H9 (cell line): ENCODE measurements around the gene CPNE2. TPM values are rescaled to one million over a fixed set of nuclear protein-coding genes. Genes with fewer than 3 reads are reported as not detected.

Experiments
- DNase-seq: peaks from one replicate; pipeline ENCODE4 v3.0.0-alpha.2; 2017
- H2AFZ ChIP-seq: one replicate; pipeline ENCODE4 v1.6.1; 2013; ENCODE audit warnings: mild to moderate bottlenecking, low read length, control low read depth, moderate library complexity
- H2AK5ac ChIP-seq: 2 replicates; pipeline ENCODE4 v1.6.1; 2013; ENCODE audit warnings: low read length, control low read depth, mixed read lengths; ENCODE audit not compliant: insufficient read length
- H2BK120ac ChIP-seq: one replicate; pipeline ENCODE4 v1.6.1; 2013; ENCODE audit warnings: low read depth, mild to moderate bottlenecking, low read length, control low read depth, inconsistent platforms; ENCODE audit not compliant: poor library complexity, severe bottlenecking
- H2BK12ac ChIP-seq: 2 replicates; pipeline ENCODE4 v1.6.1; 2013; ENCODE audit warnings: low read length, control low read depth, mixed read lengths, low read depth; ENCODE audit not compliant: insufficient read length
- H2BK15ac ChIP-seq: 2 replicates; pipeline ENCODE4 v1.6.1; 2013; ENCODE audit warnings: low read depth, low read length, control low read depth
- H2BK20ac ChIP-seq: one replicate; pipeline ENCODE4 v1.6.1; 2013; ENCODE audit warnings: low read depth, mild to moderate bottlenecking, low read length, control low read depth, inconsistent platforms; ENCODE audit not compliant: poor library complexity, severe bottlenecking
- H2BK5ac ChIP-seq: 2 replicates; pipeline ENCODE4 v1.6.1; 2013; ENCODE audit warnings: low read length, control low read depth, mixed read lengths; ENCODE audit not compliant: insufficient read length
- H3K14ac ChIP-seq: 2 replicates; pipeline ENCODE4 v1.6.1; 2013; ENCODE audit warnings: low read length, control low read depth; ENCODE audit not compliant: insufficient read depth
- H3K18ac ChIP-seq: 2 replicates; pipeline ENCODE4 v1.6.1; 2013; ENCODE audit warnings: low read depth, mild to moderate bottlenecking, mixed read lengths, low read length, control low read depth; ENCODE audit not compliant: insufficient read length
- H3K23ac ChIP-seq: 2 replicates; pipeline ENCODE4 v1.6.1; 2013; ENCODE audit warnings: low read length, control low read depth, mixed read lengths, low read depth; ENCODE audit not compliant: insufficient read length
- H3K23me2 ChIP-seq: 2 replicates; pipeline ENCODE4 v1.6.1; 2013; ENCODE audit warnings: low read depth, mild to moderate bottlenecking, mixed read lengths, low read length, control low read depth; ENCODE audit not compliant: insufficient read length, poor library complexity, severe bottlenecking
- H3K27ac ChIP-seq: 2 replicates; pipeline ENCODE4 v1.5.1; 2013; ENCODE audit warnings: low read length, control low read depth, mixed read lengths, low read depth; ENCODE audit not compliant: insufficient read length
- H3K27me3 ChIP-seq: 2 replicates; pipeline ENCODE4 v1.6.1; 2013; ENCODE audit warnings: low read length, control low read depth, inconsistent platforms; ENCODE audit not compliant: insufficient read depth
- H3K4ac ChIP-seq: 2 replicates; pipeline ENCODE4 v1.6.1; 2013; ENCODE audit warnings: low read depth, mild to moderate bottlenecking, control low read depth, inconsistent platforms, low read length, moderate library complexity
- H3K4me1 ChIP-seq: 2 replicates; pipeline ENCODE4 v1.6.1; 2013; ENCODE audit warnings: low read length, control low read depth, inconsistent platforms; ENCODE audit not compliant: insufficient read depth
- H3K4me2 ChIP-seq: 2 replicates; pipeline ENCODE4 v1.6.1; 2013; ENCODE audit warnings: low read length, control low read depth, mixed read lengths; ENCODE audit not compliant: insufficient read length, insufficient read depth
- H3K56ac ChIP-seq: 2 replicates; pipeline ENCODE4 v1.6.1; 2013; ENCODE audit warnings: low read depth, mild to moderate bottlenecking, mixed read lengths, low read length, control low read depth; ENCODE audit not compliant: insufficient read length
- H3K79me1 ChIP-seq: 2 replicates; pipeline ENCODE4 v1.6.1; 2013; ENCODE audit warnings: low read depth, mild to moderate bottlenecking, moderate library complexity, low read length, control low read depth, inconsistent platforms; ENCODE audit not compliant: insufficient read depth, poor library complexity, severe bottlenecking
- H3K79me2 ChIP-seq: 2 replicates; pipeline ENCODE4 v1.6.1; 2013; ENCODE audit warnings: low read length, control low read depth, inconsistent platforms; ENCODE audit not compliant: insufficient read depth
- H3K9ac ChIP-seq: 2 replicates; pipeline ENCODE4 v1.6.1; 2013; ENCODE audit warnings: low read length, control low read depth, mixed read lengths; ENCODE audit not compliant: insufficient read length; ENCODE audit errors: extremely low read depth
- H3K9me3 ChIP-seq: one replicate; pipeline ENCODE4 v1.6.1; 2013; ENCODE audit warnings: low read depth, low read length, inconsistent platforms; ENCODE audit not compliant: control insufficient read depth
- H3T11ph ChIP-seq: one replicate; pipeline ENCODE4 v1.6.1; 2013; ENCODE audit warnings: mild to moderate bottlenecking, low read length, control low read depth, inconsistent platforms
- H4K20me1 ChIP-seq: one replicate; pipeline ENCODE4 v1.6.1; 2013; ENCODE audit not compliant: control insufficient read depth, insufficient read length, insufficient read depth
- H4K5ac ChIP-seq: 2 replicates; pipeline ENCODE4 v1.6.1; 2013; ENCODE audit warnings: low read depth, mild to moderate bottlenecking, mixed read lengths, low read length, control low read depth; ENCODE audit not compliant: insufficient read length
- H4K8ac ChIP-seq: replicated peaks from 2 replicates; pipeline ENCODE4 v1.6.1; 2013; ENCODE audit warnings: low read length, control low read depth, mixed read lengths, low read depth; ENCODE audit not compliant: insufficient read length
- H4K91ac ChIP-seq: 2 replicates; pipeline ENCODE4 v1.6.1; 2013; ENCODE audit warnings: low read depth, mild to moderate bottlenecking, moderate library complexity, mixed read lengths, low read length, control low read depth; ENCODE audit not compliant: insufficient read length
- H3K27ac Mint-ChIP-seq, 3 experiments: 2 replicates in 2 of 3; 3 replicates in 1 of 3; pipeline ENCODE4 v1.8.0; 2020 to 2021; ENCODE audit warnings: mixed read lengths in 3 of 3, mild to moderate bottlenecking in 1 of 3, moderate library complexity in 1 of 3
- H3K27me3 Mint-ChIP-seq: 2 replicates; pipeline ENCODE4 v1.8.0; 2021; ENCODE audit warnings: low read depth, mild to moderate bottlenecking, moderate library complexity, mixed read lengths
- H3K36me3 Mint-ChIP-seq, 3 experiments: 2 replicates in 2 of 3; 3 replicates in 1 of 3; pipeline ENCODE4 v1.8.0; 2020 to 2021; ENCODE audit warnings: low read depth in 3 of 3, mixed read lengths in 3 of 3; ENCODE audit not compliant: insufficient read depth in 1 of 3
- H3K4me1 Mint-ChIP-seq, 2 experiments: 2 replicates each; pipeline ENCODE4 v1.8.0; 2020; ENCODE audit warnings: mixed read lengths in 2 of 2
- H3K4me3 Mint-ChIP-seq, 2 experiments: 2 replicates in 1 of 2; 3 replicates in 1 of 2; pipeline ENCODE4 v1.8.0; 2020 to 2021; ENCODE audit warnings: mild to moderate bottlenecking in 2 of 2, mixed read lengths in 2 of 2, moderate library complexity in 1 of 2
- H3K9me3 Mint-ChIP-seq, 2 experiments: 2 replicates in 1 of 2; 3 replicates in 1 of 2; pipeline ENCODE4 v1.8.0; 2020; ENCODE audit warnings: mild to moderate bottlenecking in 2 of 2, mixed read lengths in 2 of 2, moderate library complexity in 1 of 2
- CTCF ChIP-seq: fragments of 200-600 bp; sonication (generic); conservative IDR thresholded peaks from 3 replicates; pipeline ENCODE4 v1.8.0; 2021; ENCODE audit warnings: antibody characterized with exemption, mild to moderate bottlenecking
- WGBS: extraction: QIAGEN DNeasy Blood & Tissue Kit; methylation state at CpG from one replicate; pipeline ENCODE4 v1.1.7; 2013; ENCODE audit warnings: missing lambda C conversion rate, low lambda C conversion rate, mixed read lengths; ENCODE audit not compliant: insufficient read length; ENCODE audit errors: extremely low coverage; 5-methylcytosine and 5-hydroxymethylcytosine counted together
- total RNA-seq: library from RNA; stranded (reverse); gene quantifications from 2 replicates; pipeline ENCODE4 v1.2.1, GENCODE V29; 2021

Gene CPNE2
- total RNA-seq, 1 experiment from 2014 or later, result 8.0 TPM

GRCh38 chr16:57100445-57100844, 8.1 kb downstream of the CPNE2 start:
- H3K4me1 ChIP-seq, result no peaks in the 10 kb centered on the region; the same call in none of the 2 replicates
- no peak overlapping the region for H3K4ac ChIP-seq
- no peaks in the 10 kb centered on the region for H3K36me3 Mint-ChIP-seq
- H3T11ph ChIP-seq, result no peak overlapping the region
- no peaks in the 10 kb centered on the region for H3K27me3 ChIP-seq
- no peak for TF ChIP-seq CTCF
- H4K8ac ChIP-seq, result no peak overlapping the region
- no peak overlapping the region for H3K4me3 Mint-ChIP-seq
- no peaks in the 10 kb centered on the region for H3K9me3 ChIP-seq
- H2BK5ac ChIP-seq, result no peak overlapping the region
- peaks cover 21 to 38% of the 10 kb centered on the region in 2 experiments for H3K4me1 Mint-ChIP-seq
- H2BK120ac ChIP-seq, result no peak overlapping the region
- H3K56ac ChIP-seq, result no peak overlapping the region
- no peak overlapping the region for H3K27ac ChIP-seq
- no peak overlapping the region for H3K9ac ChIP-seq
- no peak overlapping the region for H2AFZ ChIP-seq
- no peak overlapping the region for H2AK5ac ChIP-seq
- H4K91ac ChIP-seq, result no peak overlapping the region
- no peak overlapping the region for H2BK15ac ChIP-seq
- no peak overlapping the region for H3K4me2 ChIP-seq
- no peaks in the 10 kb centered on the region for H3K23me2 ChIP-seq
- no peak overlapping the region for H2BK20ac ChIP-seq
- no peak overlapping the region for H3K14ac ChIP-seq
- no peaks in the 10 kb centered on the region for H4K20me1 ChIP-seq
- no peak overlapping the region; a peak in 1 of 7 replicates for H3K27ac Mint-ChIP-seq
- no peak for DNase-seq
- H4K5ac ChIP-seq, result no peak overlapping the region
- no peak overlapping the region for H2BK12ac ChIP-seq
- H3K18ac ChIP-seq, result no peak overlapping the region
- H3K23ac ChIP-seq, result no peak overlapping the region
- no peaks in the 10 kb centered on the region for H3K79me2 ChIP-seq
- H3K79me1 ChIP-seq, result no peaks in the 10 kb centered on the region
- no CpG with 5 or more reads among the region's 1 CpG for WGBS
- H3K27me3 Mint-ChIP-seq, result peaks cover 4% of the 10 kb centered on the region; the same call in 1 of the 2 replicates
- H3K9me3 Mint-ChIP-seq, result no peaks in the 10 kb centered on the region; a peak in 1 of 5 replicates
